ENCODE measurements around the gene FGD4. TPM values are rescaled to one million over a fixed set of nuclear protein-coding genes. Genes with fewer than 3 reads are reported as not detected.

FGD4 gene
- total RNA-seq, 1 experiment from 2014 or later = 31.6 TPM

DNA sequence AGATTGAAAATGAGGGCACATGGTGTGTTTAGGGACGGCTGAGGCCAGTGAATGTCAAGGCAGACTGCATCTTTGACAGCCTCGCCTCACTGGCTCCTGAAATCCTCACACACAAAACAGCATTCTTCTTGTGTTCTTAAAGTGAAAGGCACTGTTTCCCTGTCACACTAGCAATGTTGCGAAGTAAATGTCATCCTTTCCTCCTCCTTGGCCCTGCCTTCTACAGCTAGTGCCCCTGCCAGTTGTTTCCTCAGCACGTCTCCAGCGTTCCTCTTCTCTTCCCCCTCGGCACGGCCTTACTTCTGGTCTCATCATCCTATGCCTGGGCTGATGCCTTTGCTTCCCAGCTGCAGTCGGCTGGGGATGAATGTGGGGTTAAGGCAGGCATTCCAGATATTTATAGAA lies 150.3 kb downstream of the FGD4 start:
- Mint-ChIP-seq H3K4me3 (ENCODE audit: unreplicated experiment) (no peak overlapping the region), H3K36me3 (ENCODE audit: insufficient read depth, unreplicated experiment) (peaks cover 9% of the 10 kb centered on the region), H3K4me1 (ENCODE audit: low read depth, unreplicated experiment) (no peaks in the 10 kb centered on the region), H3K27ac (ENCODE audit: unreplicated experiment) (no peak overlapping the region), H3K27me3 (ENCODE audit: insufficient read depth, unreplicated experiment) (no peaks in the 10 kb centered on the region), H3K9me3 (ENCODE audit: unreplicated experiment) (no peaks in the 10 kb centered on the region)
- Histone ChIP-seq H3K27me3 (replicated peaks; ENCODE audit: control insufficient read depth, insufficient read depth, low read length) (no peaks in the 10 kb centered on the region), H3K9me3 (no peaks in the 10 kb centered on the region), H3K4me1 (0 out of 2 replicates have a peak, but pooled peaks cover 5% of the 10 kb centered on the region), H3K4me3 (ENCODE audit: low read depth, low read length) (no peak overlapping the region), H3K36me3 (ENCODE audit: control insufficient read depth, insufficient read depth, low read length) (peaks cover 1% of the 10 kb centered on the region; the same call in 1 of the 2 replicates)
- TF ChIP-seq, protein P1, sequence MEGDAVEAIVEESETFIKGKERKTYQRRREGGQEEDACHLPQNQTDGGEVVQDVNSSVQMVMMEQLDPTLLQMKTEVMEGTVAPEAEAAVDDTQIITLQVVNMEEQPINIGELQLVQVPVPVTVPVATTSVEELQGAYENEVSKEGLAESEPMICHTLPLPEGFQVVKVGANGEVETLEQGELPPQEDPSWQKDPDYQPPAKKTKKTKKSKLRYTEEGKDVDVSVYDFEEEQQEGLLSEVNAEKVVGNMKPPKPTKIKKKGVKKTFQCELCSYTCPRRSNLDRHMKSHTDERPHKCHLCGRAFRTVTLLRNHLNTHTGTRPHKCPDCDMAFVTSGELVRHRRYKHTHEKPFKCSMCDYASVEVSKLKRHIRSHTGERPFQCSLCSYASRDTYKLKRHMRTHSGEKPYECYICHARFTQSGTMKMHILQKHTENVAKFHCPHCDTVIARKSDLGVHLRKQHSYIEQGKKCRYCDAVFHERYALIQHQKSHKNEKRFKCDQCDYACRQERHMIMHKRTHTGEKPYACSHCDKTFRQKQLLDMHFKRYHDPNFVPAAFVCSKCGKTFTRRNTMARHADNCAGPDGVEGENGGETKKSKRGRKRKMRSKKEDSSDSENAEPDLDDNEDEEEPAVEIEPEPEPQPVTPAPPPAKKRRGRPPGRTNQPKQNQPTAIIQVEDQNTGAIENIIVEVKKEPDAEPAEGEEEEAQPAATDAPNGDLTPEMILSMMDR (IDR thresholded peaks at IDR 0.05; ENCODE audit: insufficient read depth in 1 of 2, low read depth in 1 of 2, low read length in 1 of 2, severe bottlenecking in 1 of 2, unreplicated experiment in 1 of 2) = no peak
- ChIA-PET POLR2A (interaction anchor here (0.6 kb wide), 1 partner anchor 55 kb away, joined by 4 read pairs; no protein-coding TSS in a partner anchor), CTCF (no interaction called here)
- DNase-seq = no peak
- BruUV-seq (replicated peaks) = no TSS peak
- intact Hi-C loops (cut with micrococcal nuclease; ENCODE audit: unreplicated experiment) = no loop called here

DNA sequence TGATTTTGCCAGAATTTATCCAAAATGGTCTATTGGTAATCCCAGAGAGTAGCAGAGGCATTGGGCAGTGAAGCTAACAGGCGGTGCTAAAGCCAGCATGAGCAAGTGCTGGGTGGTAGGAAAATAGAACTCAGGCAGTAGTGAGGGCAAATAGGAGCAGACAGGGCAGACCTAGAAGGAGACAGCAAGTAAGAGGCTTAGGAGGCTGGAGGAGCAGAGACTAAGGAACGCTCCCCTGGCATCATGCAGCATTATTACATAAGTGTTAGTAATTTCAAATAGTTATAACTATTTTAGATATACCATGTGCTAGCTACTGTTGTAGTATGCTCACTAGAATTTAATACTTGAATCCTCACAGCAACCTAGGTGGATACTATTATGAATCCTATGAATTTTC lies 151.7 kb downstream of the FGD4 start:
- ChIA-PET CTCF (no interaction called here), POLR2A (no interaction called here)
- H3K36me3 Mint-ChIP-seq (ENCODE audit: insufficient read depth, unreplicated experiment) = peaks cover 11% of the 10 kb centered on the region
- no peaks in the 10 kb centered on the region for H3K9me3 ChIP-seq
- intact Hi-C loops (cut with micrococcal nuclease; ENCODE audit: unreplicated experiment) = no loop called here
- peaks cover 1% of the 10 kb centered on the region; the same call in 1 of the 2 replicates for H3K36me3 ChIP-seq (ENCODE audit: control insufficient read depth, insufficient read depth, low read length)
- H3K4me1 ChIP-seq = no peaks in the 10 kb centered on the region
- no peaks in the 10 kb centered on the region for H3K4me1 Mint-ChIP-seq (ENCODE audit: low read depth, unreplicated experiment)
- no peaks in the 10 kb centered on the region for H3K27me3 Mint-ChIP-seq (ENCODE audit: insufficient read depth, unreplicated experiment)
- no peak for DNase-seq
- no peak overlapping the region for H3K4me3 ChIP-seq (ENCODE audit: low read depth, low read length)
- TF ChIP-seq, protein P1 (IDR thresholded peaks at IDR 0.05; ENCODE audit: insufficient read depth in 1 of 2, low read depth in 1 of 2, low read length in 1 of 2, severe bottlenecking in 1 of 2, unreplicated experiment in 1 of 2) = no peak
- H3K27ac Mint-ChIP-seq (ENCODE audit: unreplicated experiment) = no peak overlapping the region
- no TSS peak for BruUV-seq (replicated peaks)
- no peak overlapping the region for H3K4me3 Mint-ChIP-seq (ENCODE audit: unreplicated experiment)
- H3K27me3 ChIP-seq (replicated peaks; ENCODE audit: control insufficient read depth, insufficient read depth, low read length) = no peaks in the 10 kb centered on the region
- no peaks in the 10 kb centered on the region for H3K9me3 Mint-ChIP-seq (ENCODE audit: unreplicated experiment)

DNA sequence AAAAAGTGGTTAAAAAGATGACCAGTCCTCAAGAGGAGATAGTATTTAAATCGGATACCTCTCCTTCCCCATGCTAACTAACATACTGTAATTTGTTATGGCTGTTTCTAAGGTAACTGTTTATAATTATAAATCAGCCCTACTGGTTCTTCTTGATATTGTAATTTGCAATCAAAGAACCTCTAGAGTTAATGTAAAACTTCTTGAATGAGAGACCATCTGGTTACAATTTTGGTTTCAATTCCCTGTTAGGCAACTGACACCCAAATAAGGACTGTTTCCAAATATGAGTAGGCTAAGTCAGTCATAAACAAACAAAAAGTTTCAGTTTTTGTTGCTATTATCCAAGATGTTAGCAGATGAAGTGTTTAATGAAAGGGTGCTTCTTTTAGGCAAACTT lies 159.5 kb downstream of the FGD4 start:
- ChIA-PET CTCF (no interaction called here), POLR2A (no interaction called here)
- Mint-ChIP-seq H3K36me3 (ENCODE audit: insufficient read depth, unreplicated experiment) (peaks cover 27% of the 10 kb centered on the region), H3K9me3 (ENCODE audit: unreplicated experiment) (no peaks in the 10 kb centered on the region), H3K27me3 (ENCODE audit: insufficient read depth, unreplicated experiment) (no peaks in the 10 kb centered on the region), H3K4me3 (ENCODE audit: unreplicated experiment) (no peak overlapping the region), H3K27ac (ENCODE audit: unreplicated experiment) (no peak overlapping the region), H3K4me1 (ENCODE audit: low read depth, unreplicated experiment) (peaks cover 7% of the 10 kb centered on the region)
- no TSS peak for BruUV-seq (replicated peaks)
- intact Hi-C loops (cut with micrococcal nuclease; ENCODE audit: unreplicated experiment) = no loop called here
- Histone ChIP-seq H3K27me3 (replicated peaks; ENCODE audit: control insufficient read depth, insufficient read depth, low read length) (no peaks in the 10 kb centered on the region), H3K4me3 (ENCODE audit: low read depth, low read length) (no peak overlapping the region), H3K4me1 (peaks cover 6% of the 10 kb centered on the region), H3K36me3 (ENCODE audit: control insufficient read depth, insufficient read depth, low read length) (no peaks in the 10 kb centered on the region), H3K9me3 (no peaks in the 10 kb centered on the region)
- TF ChIP-seq, protein P1 (IDR thresholded peaks at IDR 0.05; ENCODE audit: insufficient read depth in 1 of 2, low read depth in 1 of 2, low read length in 1 of 2, severe bottlenecking in 1 of 2, unreplicated experiment in 1 of 2) = no peak
- no peak for DNase-seq

Data from Caco-2 (cell line).